Measurements from ENCODE around the gene AK9. TPM values are rescaled to one million over a fixed set of nuclear protein-coding genes. Genes with fewer than 3 reads are reported as not detected.
"Not testable (repeated sequence)": the region's sequence is repeated elsewhere in the genome, so short reads cannot be mapped to it uniquely, and the experiment has no call there.

The AK9 gene
- total RNA-seq, 2 donors from 2014 or later: 8.1 to 9.9 TPM

DNA sequence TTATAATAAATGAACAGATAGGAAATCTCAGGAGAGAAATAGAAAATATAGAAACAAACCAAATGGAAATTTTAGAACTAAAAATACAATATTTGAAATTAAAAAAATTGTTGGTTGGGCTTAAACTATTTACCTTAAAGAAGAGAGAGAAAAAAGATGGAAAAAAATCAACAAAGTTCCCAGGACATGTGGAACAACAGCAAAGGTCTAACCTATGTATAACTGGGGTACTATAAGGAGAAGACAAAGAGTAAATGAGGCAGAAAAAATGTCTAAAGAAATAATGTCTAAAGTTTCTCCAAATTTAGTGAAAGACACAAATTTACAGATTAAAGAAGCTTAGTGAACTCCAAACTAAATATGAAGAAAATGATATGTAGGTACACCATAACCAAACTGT, 166.9 kb downstream of the AK9 start:
- intact Hi-C loops (cut with DNase I): no loop called here
- no peak for DNase-seq (ENCODE audit: low spot score)

DNA sequence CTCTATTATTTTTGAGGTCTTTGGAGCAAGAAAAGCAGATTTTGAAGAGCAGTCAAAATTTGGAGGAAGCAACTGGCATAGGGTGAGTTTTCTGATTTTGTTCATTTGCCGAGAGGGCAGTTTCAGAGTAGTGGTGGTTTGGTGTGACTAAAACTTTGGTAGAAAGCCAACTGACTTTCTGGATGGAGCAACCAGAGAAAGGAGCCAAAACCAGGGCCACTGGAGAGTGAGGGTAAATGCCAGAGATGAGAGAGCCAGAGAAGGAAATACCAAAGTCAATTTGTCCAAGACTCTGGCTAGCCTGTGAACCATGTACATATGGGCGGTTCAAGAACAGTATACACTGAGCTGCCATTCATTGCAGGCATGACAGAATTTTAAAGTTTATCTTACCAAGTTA, 167.5 kb downstream of the AK9 start:
- no peak for DNase-seq (ENCODE audit: low spot score)
- intact Hi-C loops (cut with DNase I): no loop called here

GRCh38 chr6:109521080-109521479, 169.9 kb downstream of the AK9 start:
- intact Hi-C loops (cut with DNase I): no loop called here
- no peak for DNase-seq (ENCODE audit: low spot score)

DNA sequence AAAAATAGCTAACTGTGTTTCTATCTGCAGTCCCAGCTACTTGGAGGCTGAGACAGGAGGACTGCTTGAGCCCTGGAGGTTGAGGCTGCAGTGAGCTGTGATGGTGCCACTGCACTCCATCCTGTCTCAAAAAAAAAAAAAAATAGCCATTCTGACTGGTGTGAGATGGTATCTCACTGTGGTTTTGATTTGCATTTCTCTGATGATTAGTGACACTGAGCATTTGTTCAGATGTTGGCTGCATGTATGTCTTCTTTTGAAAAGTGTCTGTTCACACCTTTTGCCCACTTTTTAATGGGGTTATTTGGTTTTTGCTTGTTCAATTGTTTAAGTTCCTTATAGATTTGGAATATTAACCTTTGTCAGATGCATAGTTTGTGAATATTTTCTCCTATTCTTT, 171.4 kb downstream of the AK9 start:
- DNase-seq (ENCODE audit: low spot score); intact Hi-C loops (cut with DNase I): not testable (repeated sequence)

GRCh38 chr6:109516929-109517328, 174.1 kb downstream of the AK9 start:
- DNase-seq (ENCODE audit: low spot score): no peak

GRCh38 chr6:109515781-109516409, 175.1 kb downstream of the AK9 start:
- intact Hi-C loops (cut with DNase I): no loop called here
- DNase-seq (ENCODE audit: low spot score): no peak

More at GRCh38 chr6:109516929-109517328, 174.1 kb downstream of the AK9 start:
- intact Hi-C loops (cut with DNase I): no loop called here

DNA sequence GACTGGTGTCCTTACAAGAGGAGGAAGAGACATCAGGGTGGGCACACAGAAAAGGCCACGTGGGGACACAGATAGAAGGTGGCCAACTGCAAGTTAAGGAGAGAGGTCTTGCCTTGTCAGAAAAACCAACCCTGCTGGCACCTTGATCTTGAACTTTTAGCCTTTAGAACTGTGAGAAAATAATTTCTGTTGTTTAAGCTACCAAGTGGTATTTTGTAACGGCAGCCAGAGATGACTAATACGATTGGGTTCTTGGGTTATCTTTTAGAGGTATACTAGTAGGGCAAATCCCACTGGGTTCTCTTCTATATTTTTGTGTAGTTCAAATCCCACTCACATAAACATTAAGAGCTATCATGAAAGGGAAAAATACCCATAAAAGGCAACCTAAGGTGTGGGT, 176.1 kb downstream of the AK9 start:
- DNase-seq (ENCODE audit: low spot score): no peak
- intact Hi-C loops (cut with DNase I): no loop called here

GRCh38 chr6:109513571-109514071, 177.4 kb downstream of the AK9 start:
- no peak for DNase-seq (ENCODE audit: low spot score)
- intact Hi-C loops (cut with DNase I): no loop called here

- intact Hi-C loops (cut with DNase I): no loop called here
- DNase-seq (ENCODE audit: low spot score): no peak
These were observed 178.7 kb downstream of the AK9 start for GRCh38 chr6:109512271-109512817.

DNA sequence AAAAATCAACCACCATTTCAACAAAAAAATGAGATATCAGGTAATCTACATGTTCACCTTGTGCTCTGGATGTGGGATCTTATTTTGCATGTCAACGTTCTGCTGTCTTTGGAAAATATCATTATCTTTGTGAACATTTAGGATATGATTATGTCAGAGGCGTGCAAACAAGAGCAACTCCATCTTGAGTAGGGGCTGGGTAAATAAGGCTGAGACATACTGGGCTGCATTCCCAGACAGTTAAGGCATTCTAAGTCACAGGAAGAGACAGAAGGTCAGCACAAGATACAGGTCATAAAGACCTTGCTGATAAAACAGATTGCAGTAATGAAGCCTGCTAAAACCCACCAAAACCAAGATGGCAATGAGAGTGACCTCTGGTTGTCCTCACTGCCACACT, 179.2 kb downstream of the AK9 start:
- intact Hi-C loops (cut with DNase I): no loop called here
- DNase-seq (ENCODE audit: low spot score): no peak

GRCh38 chr6:109510358-109510757, 180.6 kb downstream of the AK9 start:
- intact Hi-C loops (cut with DNase I): no loop called here
- no peak for DNase-seq (ENCODE audit: low spot score)

DNA sequence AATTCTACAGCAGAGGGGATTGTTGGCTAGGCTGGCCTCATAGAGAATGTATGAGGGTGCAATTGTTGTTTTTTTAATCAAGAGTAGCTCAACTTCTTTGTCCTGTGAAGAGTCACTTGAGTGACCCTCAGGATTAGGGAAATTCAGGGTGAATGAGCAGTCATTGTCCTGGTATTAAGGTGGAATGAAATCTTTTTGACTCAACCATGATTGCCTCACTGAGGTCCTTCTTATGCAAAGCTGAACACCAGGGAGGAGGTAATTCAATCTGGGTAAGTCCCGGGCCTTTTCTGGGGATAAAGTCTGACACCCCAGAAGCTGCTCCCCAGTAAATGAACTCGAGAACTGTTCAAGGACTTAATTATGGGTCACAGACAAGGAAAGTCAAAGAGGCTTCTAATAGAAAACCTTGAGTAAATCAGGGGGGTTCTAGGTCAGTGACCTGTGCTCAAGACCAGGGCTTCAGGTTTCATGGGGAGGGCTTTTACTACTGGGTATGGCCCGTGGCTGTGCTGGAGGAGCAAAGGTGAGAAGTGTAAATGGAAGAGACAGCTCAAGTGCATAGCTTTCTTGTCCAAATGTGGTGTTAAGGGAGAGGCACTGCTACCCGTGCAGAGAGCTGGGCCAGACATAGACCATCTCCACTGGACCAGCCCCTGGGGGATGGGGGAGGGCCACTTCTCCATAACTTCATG, 182.7 kb downstream of the AK9 start:
- no peak for DNase-seq (ENCODE audit: low spot score)
- intact Hi-C loops (cut with DNase I): no loop called here

- DNase-seq (ENCODE audit: low spot score): no peak
- intact Hi-C loops (cut with DNase I): no loop called here
These were observed 183.4 kb downstream of the AK9 start for GRCh38 chr6:109507490-109508072.

DNA sequence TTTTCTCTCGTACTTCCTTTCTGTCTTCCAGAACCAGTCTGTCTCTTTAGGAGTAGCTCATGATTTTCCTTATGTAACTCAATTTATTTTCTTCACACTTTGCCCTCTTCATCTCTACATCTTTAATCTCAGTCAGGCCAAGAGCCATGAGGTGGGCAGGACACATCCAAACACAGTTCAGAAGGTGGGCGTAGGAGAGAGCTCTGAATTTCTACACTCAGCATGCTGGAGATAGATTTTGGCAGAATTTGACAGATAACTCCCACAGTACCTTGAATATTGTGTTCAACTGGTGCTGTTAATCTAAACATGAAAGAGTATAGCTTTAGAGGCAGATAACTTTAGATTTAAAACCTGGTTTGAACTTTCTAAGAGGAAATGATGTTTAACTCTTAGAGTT, 184.2 kb downstream of the AK9 start:
- intact Hi-C loops (cut with DNase I): no loop called here
- no peak for DNase-seq (ENCODE audit: low spot score)

DNA sequence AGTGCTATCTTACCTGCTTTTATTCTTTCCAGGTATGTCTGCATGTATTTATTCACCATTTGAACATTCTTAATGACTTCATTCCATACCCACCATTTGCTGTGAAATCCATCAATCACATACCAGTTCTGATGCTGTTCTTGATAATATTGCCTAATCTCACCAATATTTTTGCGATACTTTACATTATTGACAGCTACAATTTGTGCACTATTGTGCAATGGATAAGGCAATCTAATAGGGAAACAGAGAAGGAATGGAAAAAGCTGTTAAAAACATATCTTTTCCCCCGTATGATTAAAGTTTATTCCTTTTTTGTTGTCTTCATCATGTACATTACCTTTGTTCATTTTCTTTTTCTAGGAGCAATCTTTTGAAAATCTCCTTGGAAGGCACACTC, 184.7 kb downstream of the AK9 start:
- intact Hi-C loops (cut with DNase I): no loop called here
- DNase-seq (ENCODE audit: low spot score): no peak

- intact Hi-C loops (cut with DNase I): no loop called here
- DNase-seq (ENCODE audit: low spot score): no peak
These were observed 187.4 kb downstream of the AK9 start for GRCh38 chr6:109503327-109504224.

DNA sequence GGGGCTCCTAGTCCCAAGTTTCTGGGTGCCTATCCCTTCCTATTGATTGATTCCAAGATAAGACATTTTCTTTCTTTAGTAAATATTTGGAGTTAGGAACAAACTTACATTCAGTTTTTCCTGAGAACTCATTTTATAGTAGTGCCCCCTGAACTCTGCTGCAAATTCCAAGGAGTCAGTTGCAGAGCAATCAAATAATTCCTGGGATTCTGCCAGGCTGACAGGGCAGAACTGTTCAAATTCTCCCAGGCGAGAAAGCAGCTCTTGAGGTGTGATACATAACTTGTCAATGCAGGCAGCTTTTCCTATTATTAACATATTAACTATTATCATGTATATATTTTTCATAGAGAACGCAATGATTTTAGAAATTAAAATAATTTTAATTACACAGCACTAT, 192.1 kb downstream of the AK9 start:
- DNase-seq (ENCODE audit: low spot score): no peak
- intact Hi-C loops (cut with DNase I): no loop called here

- intact Hi-C loops (cut with DNase I): no loop called here
- no peak for DNase-seq (ENCODE audit: low spot score)
These were observed 192.9 kb downstream of the AK9 start for GRCh38 chr6:109498052-109498451.

GRCh38 chr6:109496036-109496772, 194.8 kb downstream of the AK9 start:
- intact Hi-C loops (cut with DNase I): no loop called here
- no peak for DNase-seq (ENCODE audit: low spot score)
